H1 (cell line): ENCODE data around the gene GBGT1. TPM values are rescaled to one million over a fixed set of nuclear protein-coding genes. Genes with fewer than 3 reads are reported as not detected.

Experiments
- ATF2 ChIP-seq: IDR thresholded peaks from 2 replicates; pipeline ENCODE4 v1.6.1; 2012; ENCODE audit warnings: low read length, inconsistent platforms
- CHD7 ChIP-seq: fragments of 300-600 bp; sonication (generic); IDR thresholded peaks from 2 replicates; pipeline ENCODE4 v1.7.1; 2012; ENCODE audit warnings: low read length, moderate library complexity, mild to moderate bottlenecking, inconsistent platforms; ENCODE audit not compliant: insufficient replicate concordance
- EP300 ChIP-seq, 2 experiments: IDR thresholded peaks; 1 replicate in 1 of 2; 2 replicates in 1 of 2; pipeline ENCODE4 v1.6.1; 2011 to 2012; ENCODE audit warnings: low read depth in 2 of 2, low read length in 2 of 2, mild to moderate bottlenecking in 2 of 2, borderline replicate concordance in 1 of 2, inconsistent platforms in 1 of 2, moderate library complexity in 1 of 2
- GTF2F1 ChIP-seq: IDR thresholded peaks from 2 replicates; pipeline ENCODE4 v1.6.1; 2012; ENCODE audit warnings: low read depth, low read length, improper control_type of control experiment, borderline replicate concordance
- JUND ChIP-seq: IDR thresholded peaks from 2 replicates; pipeline ENCODE4 v1.6.1; 2011; ENCODE audit warnings: mild to moderate bottlenecking, improper control_type of control experiment, low read length
- POLR2A ChIP-seq, 2 experiments: IDR thresholded peaks; 1 replicate in 1 of 2; 2 replicates in 1 of 2; pipeline ENCODE4 v1.6.1; 2011; ENCODE audit warnings: low read depth in 2 of 2, low read length in 2 of 2, mild to moderate bottlenecking in 2 of 2; ENCODE audit errors: control extremely low read depth in 1 of 2
- POLR2AphosphoS5 ChIP-seq: IDR thresholded peaks from 2 replicates; pipeline ENCODE4 v1.6.1; 2011; ENCODE audit warnings: low read depth, low read length
- SUZ12 ChIP-seq: fragments of 200-600 bp; sonication (generic); IDR thresholded peaks from 2 replicates; pipeline ENCODE4 v1.6.1; 2012; ENCODE audit warnings: mild to moderate bottlenecking, inconsistent platforms, low read length, moderate library complexity, mixed read lengths
- polyA plus RNA-seq, 7 experiments: library from polyadenylated mRNA; depleted of rRNA in 3 of 7; stranded (reverse) in 5 of 7; unstranded in 2 of 7; fragments of >200 nt in 5 of 7; fragments of 200-250 nt in 2 of 7; gene quantifications; 1 replicate in 5 of 7; 2 replicates in 1 of 7; 4 replicates in 1 of 7; pipeline versions ENCODE4 v1.2.1 to v1.2.3, GENCODE V29; 2011 to 2013; ENCODE audit warnings: missing spikeins in 2 of 7, mixed read lengths in 2 of 7
- total RNA-seq: library from RNA; stranded (reverse); fragmentation: NEBNext Ultra II Directional; extraction: Animal tissue kit (Norgen Biotek cat#: 25700); gene quantifications from 2 replicates; pipeline ENCODE4 v1.2.1, GENCODE V29; 2021

GBGT1 gene
- total and polyA plus RNA-seq, 2 of the 8 experiments (the other 6 are each of a cell fraction or from before 2014, with no cell fraction given), result 7.1 to 9.7 TPM

- TF ChIP-seq CHD7 (no peak), ATF2 (no peak), GTF2F1 (no peak), POLR2AphosphoS5 (no peak), SUZ12 (no peak), POLR2A (IDR thresholded peaks at IDR 0.05; ENCODE audit: control extremely low read depth in 1 of 2, low read depth in 2 of 2, low read length in 2 of 2) (no peak), JUND (no peak), EP300 (IDR thresholded peaks at IDR 0.05; ENCODE audit: borderline replicate concordance in 1 of 2, low read depth in 2 of 2, low read length in 2 of 2) (no peak)
These were observed 49.5 kb downstream of the GBGT1 start (continued) for GRCh38 chr9:133113949-133114885.
